A549 (cell line): ENCODE measurements around the gene GRAMD2B. TPM values are rescaled to one million over a fixed set of nuclear protein-coding genes. Genes with fewer than 3 reads are reported as not detected.

ENCODE experiments used
- ATAC-seq, 2 experiments: fragments of 200-7000 bp in 1 of 2; fragments of >200 bp in 1 of 2; cut with Nextera tagmentation in 1 of 2; cut with Tn5 transposase in 1 of 2; 3 replicates each; pipeline versions ENCODE4 v1.8.0 to v1.9.1; 2018 to 2020; ENCODE audit warnings: mild to moderate bottlenecking in 1 of 2, moderate library complexity in 1 of 2
- CTCF ChIA-PET: fragments of 300-600 bp; sonication (Branson Sonifier 250); formaldehyde crosslinking; extraction: SDS; loops from one replicate; lab custom pipeline; 2021; ENCODE audit warnings: antibody characterized with exemption, inconsistent platforms; lab: Yijun Ruan, JAX
- POLR2A ChIA-PET: fragments of 350-600 bp; formaldehyde crosslinking; extraction: SDS; loops from one replicate; lab custom pipeline; 2021; ENCODE audit warnings: antibody characterized with exemption, inconsistent platforms; lab: Yijun Ruan, JAX
- DNase-seq, 2 experiments: peaks; one replicate each; pipeline versions ENCODE4 v3.0.0 to v3.0.0-alpha.2; 2011 to 2016; ENCODE audit warnings: low read depth in 1 of 2, low spot score in 1 of 2
- FAIRE-seq: peaks from 2 replicates; lab custom pipeline; 2011; peaks lifted over from hg19 to GRCh38; lab: Jason Lieb, UNC
- H3K27ac ChIP-seq, 2 experiments: fragments of >200 bp; sonication (Bioruptor Twin); formaldehyde crosslinking; 3 replicates each; pipeline ENCODE4 v1.5.1; 2016 to 2017
- H3K4me1 ChIP-seq: fragments of >200 bp; sonication (Bioruptor Twin); formaldehyde crosslinking; 3 replicates; pipeline ENCODE4 v1.6.1; 2016
- H3K4me2 ChIP-seq: fragments of >200 bp; sonication (Bioruptor Twin); formaldehyde crosslinking; 3 replicates; pipeline ENCODE4 v1.6.1; 2016
- H3K4me3 ChIP-seq: fragments of >200 bp; sonication (Bioruptor Twin); formaldehyde crosslinking; 3 replicates; pipeline ENCODE4 v1.5.1; 2016
- H3K9me3 ChIP-seq: fragments of >200 bp; sonication (Bioruptor Twin); formaldehyde crosslinking; 3 replicates; pipeline ENCODE4 v1.6.1; 2016
- CBX8 ChIP-seq: fragments of 200-600 bp; sonication (generic); IDR thresholded peaks from 2 replicates; pipeline ENCODE4 v1.6.1; 2016
- CEBPB ChIP-seq, 2 experiments: fragments of >200 bp in 1 of 2; sonication (Bioruptor Twin) in 1 of 2; formaldehyde crosslinking in 1 of 2; IDR thresholded peaks; 2 replicates each; pipeline ENCODE4 v1.6.1; 2012 to 2016
- CHD2 ChIP-seq: fragments of 150-350 bp; IDR thresholded peaks from 2 replicates; pipeline ENCODE4 v1.6.1; 2014; ENCODE audit warnings: low read length; ENCODE audit not compliant: partially characterized antibody
- E2F6 ChIP-seq: IDR thresholded peaks from 2 replicates; pipeline ENCODE4 v1.6.1; 2012; ENCODE audit warnings: low read depth, borderline replicate concordance
- EHMT2 ChIP-seq: fragments of 200-600 bp; sonication (generic); IDR thresholded peaks from 2 replicates; pipeline ENCODE4 v1.6.1; 2016; ENCODE audit warnings: antibody characterized with exemption, low read depth, mild to moderate bottlenecking, moderate library complexity
- FOXS1 ChIP-seq: fragments of 250-450 bp; sonication (Bioruptor Pico); IDR thresholded peaks from 2 replicates; pipeline ENCODE4 v1.5.0; 2020; ENCODE audit warnings: mild to moderate bottlenecking, moderate library complexity
- GATA3 ChIP-seq: IDR thresholded peaks from 2 replicates; pipeline ENCODE4 v1.6.1; 2012; ENCODE audit warnings: borderline replicate concordance
- HES2 ChIP-seq: fragments of >200 bp; sonication (Bioruptor Twin); formaldehyde crosslinking; IDR thresholded peaks from 2 replicates; pipeline ENCODE4 v1.6.1; 2016
- HOXA7 ChIP-seq: fragments of 250-450 bp; sonication (Bioruptor Pico); IDR thresholded peaks from 2 replicates; pipeline ENCODE4 v1.5.0; 2020; ENCODE audit warnings: mild to moderate bottlenecking, moderate library complexity
- HOXB13 ChIP-seq: fragments of 250-450 bp; sonication (Bioruptor Pico); IDR thresholded peaks from 2 replicates; pipeline ENCODE4 v1.5.0; 2020; ENCODE audit warnings: low read depth, mild to moderate bottlenecking, moderate library complexity
- JUNB ChIP-seq: fragments of >200 bp; sonication (Bioruptor Twin); formaldehyde crosslinking; IDR thresholded peaks from 2 replicates; pipeline ENCODE4 v1.6.1; 2016
- MAX ChIP-seq: IDR thresholded peaks from 2 replicates; pipeline ENCODE4 v1.6.1; 2012
- MAZ ChIP-seq: fragments of 150-350 bp; IDR thresholded peaks from 2 replicates; pipeline ENCODE4 v1.6.1; 2014; ENCODE audit warnings: antibody characterized with exemption, low read depth, low read length, borderline replicate concordance
- MYC ChIP-seq: IDR thresholded peaks from 2 replicates; pipeline ENCODE4 v1.6.1; 2012; ENCODE audit warnings: mild to moderate bottlenecking, inconsistent platforms, low read length, improper control_type of control experiment, borderline replicate concordance
- NFE2L2 ChIP-seq: fragments of 150-350 bp; conservative IDR thresholded peaks from 2 replicates; pipeline ENCODE4 v1.6.1; 2014; ENCODE audit warnings: low read length
- NR3C1 ChIP-seq: fragments of >200 bp; sonication (Bioruptor Twin); formaldehyde crosslinking; IDR thresholded peaks from 3 replicates; pipeline ENCODE4 v1.6.1; 2017
- POLR2A ChIP-seq: IDR thresholded peaks from 2 replicates; pipeline ENCODE4 v1.6.1; 2012; ENCODE audit warnings: mild to moderate bottlenecking, low read length
- SMC3 ChIP-seq: fragments of >200 bp; sonication (Bioruptor Twin); formaldehyde crosslinking; IDR thresholded peaks from 3 replicates; pipeline ENCODE4 v1.6.1; 2018; ENCODE audit warnings: inconsistent platforms
- TFCP2L1 ChIP-seq: fragments of 250-450 bp; sonication (Bioruptor Pico); IDR thresholded peaks from 2 replicates; pipeline ENCODE4 v1.5.0; 2021; ENCODE audit warnings: mild to moderate bottlenecking
- TP53 ChIP-seq: fragments of 250-450 bp; sonication (Bioruptor Pico); IDR thresholded peaks from 2 replicates; pipeline ENCODE4 v1.5.0; 2021; ENCODE audit warnings: mild to moderate bottlenecking, moderate library complexity
- USF2 ChIP-seq: fragments of 450-650 bp; IDR thresholded peaks from 2 replicates; pipeline ENCODE4 v1.6.1; 2014; ENCODE audit warnings: antibody characterized with exemption
- ZFP36 ChIP-seq: fragments of 450-650 bp; IDR thresholded peaks from 2 replicates; pipeline ENCODE4 v1.6.1; 2014; ENCODE audit warnings: borderline replicate concordance; ENCODE audit not compliant: partially characterized antibody
- ZNF302 ChIP-seq: fragments of 250-450 bp; sonication (Bioruptor Pico); IDR thresholded peaks from 2 replicates; pipeline ENCODE4 v1.9.0; 2021; ENCODE audit warnings: inconsistent platforms, mild to moderate bottlenecking, moderate library complexity
- ZSCAN20 ChIP-seq: fragments of 250-450 bp; sonication (Bioruptor Pico); IDR thresholded peaks from 2 replicates; pipeline ENCODE4 v1.8.0; 2022; ENCODE audit warnings: mild to moderate bottlenecking, moderate library complexity
- WGBS: methylation state at CpG from one replicate; pipeline ENCODE4 v1.1.6; 2017; ENCODE audit errors: missing lambda C conversion rate; 5-methylcytosine and 5-hydroxymethylcytosine counted together
- polyA plus RNA-seq, 4 experiments: library from polyadenylated mRNA; depleted of rRNA in 3 of 4; stranded (reverse); fragments of >200 nt; fragmentation: RNase III in 1 of 4; extraction: RNeasy Plus Mini Kit Qiagen cat#74134 plus additional on column Dnase treatment in 1 of 4; gene quantifications; 2 replicates in 3 of 4; 3 replicates in 1 of 4; pipeline ENCODE4 v1.2.3, GENCODE V29; 2011 to 2017
- TF ChIP-seq, protein P1 (sequence below): fragments of 150-350 bp; IDR thresholded peaks from 2 replicates; pipeline ENCODE4 v1.6.1; 2014; ENCODE audit warnings: low read depth, mild to moderate bottlenecking, low read length
- TF ChIP-seq, protein P2 (sequence below): fragments of 200-600 bp; sonication (generic); IDR thresholded peaks from 2 replicates; pipeline ENCODE4 v1.6.1; 2016; ENCODE audit warnings: antibody characterized with exemption, mild to moderate bottlenecking, moderate library complexity
- TF ChIP-seq, protein P3 (sequence below): fragments of >200 bp; sonication (Bioruptor Twin); formaldehyde crosslinking; IDR thresholded peaks from 3 replicates; pipeline ENCODE4 v1.6.1; 2016

The GRAMD2B gene
- polyA plus RNA-seq, 2 of the 4 experiments (the other 2 are of a cell fraction): 1.0 to 1.2 TPM

DNA sequence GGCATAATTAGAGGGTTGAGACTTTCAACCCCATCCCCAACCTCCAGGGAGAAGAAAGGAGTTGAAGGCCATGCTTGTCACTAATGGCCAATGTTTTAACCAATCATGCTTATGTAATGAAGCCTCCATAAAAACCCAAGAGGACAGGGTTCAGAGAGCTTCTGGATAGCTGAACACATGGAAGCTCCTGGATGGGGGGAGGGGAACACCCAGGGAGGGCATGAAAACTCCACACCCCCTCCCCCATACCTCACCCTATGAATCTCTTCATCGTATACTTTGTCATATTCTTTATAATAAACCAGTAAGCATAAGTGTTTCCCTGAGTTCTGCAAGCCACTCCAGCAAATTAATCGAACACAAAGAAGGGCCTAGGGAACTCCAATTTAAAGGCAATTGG lies 90.1 kb downstream of the GRAMD2B start:
- TF ChIP-seq HES2 (no peak), GATA3 (no peak), HOXB13 (CRISPR knock-in tag) (no peak), MAX (no peak), JUNB (no peak), E2F6 (no peak), MAZ (no peak), CHD2 (no peak), ZSCAN20 (CRISPR knock-in tag) (no peak), ZNF302 (no peak), CBX8 (no peak), FOXS1 (CRISPR knock-in tag) (no peak), TP53 (no peak), ZFP36 (no peak), SMC3 (no peak), USF2 (no peak)
- TF ChIP-seq, protein P1, sequence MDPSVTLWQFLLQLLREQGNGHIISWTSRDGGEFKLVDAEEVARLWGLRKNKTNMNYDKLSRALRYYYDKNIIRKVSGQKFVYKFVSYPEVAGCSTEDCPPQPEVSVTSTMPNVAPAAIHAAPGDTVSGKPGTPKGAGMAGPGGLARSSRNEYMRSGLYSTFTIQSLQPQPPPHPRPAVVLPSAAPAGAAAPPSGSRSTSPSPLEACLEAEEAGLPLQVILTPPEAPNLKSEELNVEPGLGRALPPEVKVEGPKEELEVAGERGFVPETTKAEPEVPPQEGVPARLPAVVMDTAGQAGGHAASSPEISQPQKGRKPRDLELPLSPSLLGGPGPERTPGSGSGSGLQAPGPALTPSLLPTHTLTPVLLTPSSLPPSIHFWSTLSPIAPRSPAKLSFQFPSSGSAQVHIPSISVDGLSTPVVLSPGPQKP: no peak
- TF ChIP-seq, protein P2, sequence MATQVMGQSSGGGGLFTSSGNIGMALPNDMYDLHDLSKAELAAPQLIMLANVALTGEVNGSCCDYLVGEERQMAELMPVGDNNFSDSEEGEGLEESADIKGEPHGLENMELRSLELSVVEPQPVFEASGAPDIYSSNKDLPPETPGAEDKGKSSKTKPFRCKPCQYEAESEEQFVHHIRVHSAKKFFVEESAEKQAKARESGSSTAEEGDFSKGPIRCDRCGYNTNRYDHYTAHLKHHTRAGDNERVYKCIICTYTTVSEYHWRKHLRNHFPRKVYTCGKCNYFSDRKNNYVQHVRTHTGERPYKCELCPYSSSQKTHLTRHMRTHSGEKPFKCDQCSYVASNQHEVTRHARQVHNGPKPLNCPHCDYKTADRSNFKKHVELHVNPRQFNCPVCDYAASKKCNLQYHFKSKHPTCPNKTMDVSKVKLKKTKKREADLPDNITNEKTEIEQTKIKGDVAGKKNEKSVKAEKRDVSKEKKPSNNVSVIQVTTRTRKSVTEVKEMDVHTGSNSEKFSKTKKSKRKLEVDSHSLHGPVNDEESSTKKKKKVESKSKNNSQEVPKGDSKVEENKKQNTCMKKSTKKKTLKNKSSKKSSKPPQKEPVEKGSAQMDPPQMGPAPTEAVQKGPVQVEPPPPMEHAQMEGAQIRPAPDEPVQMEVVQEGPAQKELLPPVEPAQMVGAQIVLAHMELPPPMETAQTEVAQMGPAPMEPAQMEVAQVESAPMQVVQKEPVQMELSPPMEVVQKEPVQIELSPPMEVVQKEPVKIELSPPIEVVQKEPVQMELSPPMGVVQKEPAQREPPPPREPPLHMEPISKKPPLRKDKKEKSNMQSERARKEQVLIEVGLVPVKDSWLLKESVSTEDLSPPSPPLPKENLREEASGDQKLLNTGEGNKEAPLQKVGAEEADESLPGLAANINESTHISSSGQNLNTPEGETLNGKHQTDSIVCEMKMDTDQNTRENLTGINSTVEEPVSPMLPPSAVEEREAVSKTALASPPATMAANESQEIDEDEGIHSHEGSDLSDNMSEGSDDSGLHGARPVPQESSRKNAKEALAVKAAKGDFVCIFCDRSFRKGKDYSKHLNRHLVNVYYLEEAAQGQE: no peak
- DNase-seq: no peak
- no peak for ATAC-seq
- CTCF ChIA-PET: interaction anchor here (1.9 kb wide), 1 partner anchor 13 kb away, joined by 5 read pairs; no protein-coding TSS in a partner anchor
- no peak for FAIRE-seq
- Histone ChIP-seq H3K4me2 (no peak overlapping the region), H3K9me3 (no peaks in the 10 kb centered on the region; the same call in 2 of the 3 replicates), H3K27ac (no peak overlapping the region), H3K4me3 (no peak overlapping the region), H3K4me1 (no peaks in the 10 kb centered on the region)
- WGBS: 38% methylated on average over 2 of the region's 2 CpGs
- POLR2A ChIA-PET: no interaction called here

GRCh38 chr5:126513703-126514102 lies 90.5 kb downstream of the GRAMD2B start:
- no peak overlapping the region for H3K27ac ChIP-seq
- H3K9me3 ChIP-seq: no peaks in the 10 kb centered on the region; the same call in 2 of the 3 replicates
- ATAC-seq (no peak), DNase-seq (no peak), FAIRE-seq (no peak)
- no peak overlapping the region for H3K4me3 ChIP-seq
- WGBS: 50% methylated on average over 4 of the region's 4 CpGs
- H3K4me2 ChIP-seq: no peak overlapping the region
- ChIA-PET POLR2A (no interaction called here), CTCF (no interaction called here)
- no peaks in the 10 kb centered on the region for H3K4me1 ChIP-seq
- TF ChIP-seq USF2 (no peak), HOXA7 (no peak), TFCP2L1 (CRISPR knock-in tag) (no peak), MYC (no peak), MAZ (no peak), GATA3 (no peak), HOXB13 (CRISPR knock-in tag) (no peak), CHD2 (no peak), POLR2A (no peak), NFE2L2 (no peak), CEBPB (IDR thresholded peaks at IDR 0.05) (no peak), TP53 (no peak), NR3C1 (no peak), EHMT2 (no peak), ZSCAN20 (CRISPR knock-in tag) (no peak)
- TF ChIP-seq, protein P3, sequence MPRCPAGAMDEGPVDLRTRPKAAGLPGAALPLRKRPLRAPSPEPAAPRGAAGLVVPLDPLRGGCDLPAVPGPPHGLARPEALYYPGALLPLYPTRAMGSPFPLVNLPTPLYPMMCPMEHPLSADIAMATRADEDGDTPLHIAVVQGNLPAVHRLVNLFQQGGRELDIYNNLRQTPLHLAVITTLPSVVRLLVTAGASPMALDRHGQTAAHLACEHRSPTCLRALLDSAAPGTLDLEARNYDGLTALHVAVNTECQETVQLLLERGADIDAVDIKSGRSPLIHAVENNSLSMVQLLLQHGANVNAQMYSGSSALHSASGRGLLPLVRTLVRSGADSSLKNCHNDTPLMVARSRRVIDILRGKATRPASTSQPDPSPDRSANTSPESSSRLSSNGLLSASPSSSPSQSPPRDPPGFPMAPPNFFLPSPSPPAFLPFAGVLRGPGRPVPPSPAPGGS: no peak
